CD8-positive, alpha-beta memory T cell (primary cell): ENCODE results near the gene REP15. TPM values are rescaled to one million over a fixed set of nuclear protein-coding genes. Genes with fewer than 3 reads are reported as not detected.
A peak's percentile ranks its signal among the peaks of the same experiment; 100 is the strongest.
"Not testable (repeated sequence)": the region's sequence is repeated elsewhere in the genome, so short reads cannot be mapped to it uniquely, and the experiment has no call there.

Source experiments
- CTCF ChIA-PET: fragments of 350-600 bp; sonication (Branson Sonifier 250); formaldehyde crosslinking; loops from one replicate; lab custom pipeline; 2021; ENCODE audit warnings: antibody characterized with exemption; lab: Charles Lee
- POLR2A ChIA-PET: fragments of 350-600 bp; sonication (Branson Sonifier 250); formaldehyde crosslinking; loops from one replicate; lab custom pipeline; 2021; ENCODE audit warnings: antibody characterized with exemption; lab: Charles Lee
- DNase-seq, 5 donors: peaks; one replicate each; pipeline versions ENCODE4 v3.0.0 to v3.0.0-alpha.2; 2020 to 2022; ENCODE audit warnings: mixed read lengths in 1 of 5
- H3K27ac ChIP-seq: one replicate; pipeline ENCODE4 v1.7.0; 2013; ENCODE audit warnings: low read depth, mild to moderate bottlenecking, low read length, moderate library complexity
- H3K27me3 ChIP-seq: 2 replicates; pipeline ENCODE4 v1.7.0; 2013; ENCODE audit warnings: low read length, mild to moderate bottlenecking; ENCODE audit not compliant: insufficient read depth, poor library complexity, severe bottlenecking
- H3K36me3 ChIP-seq: 2 replicates; pipeline ENCODE4 v1.7.0; 2013; ENCODE audit warnings: mild to moderate bottlenecking, low read length, moderate library complexity; ENCODE audit not compliant: insufficient read depth
- H3K4me1 ChIP-seq: 2 replicates; pipeline ENCODE4 v1.7.0; 2013; ENCODE audit warnings: mild to moderate bottlenecking, low read length, moderate library complexity; ENCODE audit not compliant: insufficient read depth
- H3K4me3 ChIP-seq: 2 replicates; pipeline ENCODE4 v1.7.0; 2013; ENCODE audit warnings: mild to moderate bottlenecking, low read length
- H3K9me3 ChIP-seq: 2 replicates; pipeline ENCODE4 v1.7.0; 2013; ENCODE audit warnings: mild to moderate bottlenecking, low read length
- H3K27ac Mint-ChIP-seq, 8 donors: one replicate each; pipeline ENCODE4 v1.8.0; 2020 to 2021; ENCODE audit warnings: mixed read lengths in 8 of 8, mild to moderate bottlenecking in 6 of 8, inconsistent platforms in 3 of 8, moderate library complexity in 3 of 8
- H3K27me3 Mint-ChIP-seq, 2 donors: one replicate each; pipeline ENCODE4 v1.8.0; 2020 to 2021; ENCODE audit warnings: mixed read lengths in 2 of 2, mild to moderate bottlenecking in 1 of 2, moderate library complexity in 1 of 2
- H3K36me3 Mint-ChIP-seq, 3 donors: one replicate each; pipeline ENCODE4 v1.8.0; 2020 to 2021; ENCODE audit warnings: mixed read lengths in 3 of 3, inconsistent platforms in 1 of 3, mild to moderate bottlenecking in 1 of 3
- H3K4me1 Mint-ChIP-seq, 3 donors: one replicate each; pipeline ENCODE4 v1.8.0; 2020 to 2021; ENCODE audit warnings: mixed read lengths in 3 of 3, inconsistent platforms in 1 of 3, mild to moderate bottlenecking in 1 of 3
- H3K4me3 Mint-ChIP-seq, 7 donors: one replicate each; pipeline ENCODE4 v1.8.0; 2020 to 2021; ENCODE audit warnings: mixed read lengths in 7 of 7, mild to moderate bottlenecking in 6 of 7, moderate library complexity in 4 of 7, inconsistent platforms in 2 of 7
- H3K9me3 Mint-ChIP-seq, 5 donors: one replicate each; pipeline ENCODE4 v1.8.0; 2020 to 2022; ENCODE audit warnings: mixed read lengths in 5 of 5, mild to moderate bottlenecking in 3 of 5, moderate library complexity in 2 of 5, inconsistent platforms in 1 of 5
- polyA plus RNA-seq: library from polyadenylated mRNA; unstranded; fragments of 300-500 nt; fragmentation: Illumina TruSeq; gene quantifications from one replicate; pipeline ENCODE4 v1.2.3, GENCODE V29; 2021
- total RNA-seq, 2 experiments: library from RNA; stranded (reverse); gene quantifications; one replicate each; pipeline ENCODE4 v1.2.3, GENCODE V29; 2021

Gene REP15
- total and polyA plus RNA-seq, 3 experiments from 2014 or later: 0.35 TPM; not detected in 2

- peaks cover 0 to 18% of the 10 kb centered on the region in 2 donors for H3K27me3 Mint-ChIP-seq
- H3K9me3 ChIP-seq: no peaks in the 10 kb centered on the region
- ChIA-PET POLR2A (interaction anchor here (0.9 kb wide), 1 partner anchor 110 kb away, joined by 3 read pairs; no protein-coding TSS in a partner anchor), CTCF (no interaction called here)
- no peaks in the 10 kb centered on the region for H3K27me3 ChIP-seq
- peaks cover 2% of the 10 kb centered on the region for H3K36me3 ChIP-seq
- H3K9me3 Mint-ChIP-seq: no peaks in the 10 kb centered on the region
- peak overlapping the region; percentile 73 for H3K4me3 ChIP-seq
- peak overlapping the region; percentile 61 for H3K27ac ChIP-seq
- no peak for DNase-seq
- peaks cover 35 to 46% (median 37%) of the 10 kb centered on the region in 3 donors for H3K4me1 Mint-ChIP-seq
- peaks cover 0 to 38% (median 8%) of the 10 kb centered on the region in 3 donors for H3K36me3 Mint-ChIP-seq
- peaks cover 13% of the 10 kb centered on the region for H3K4me1 ChIP-seq
- H3K27ac Mint-ChIP-seq: peak overlapping the region in 7 of 8 donors; percentile 74 to 99 (median 96)
- H3K4me3 Mint-ChIP-seq: peak overlapping the region; percentile 90 to 99 (median 93)
Observed at GRCh38 chr12:27711317-27711682, 15.1 kb downstream of the REP15 start.

- DNase-seq: no peak
- Mint-ChIP-seq H3K4me1 (peaks cover 35 to 46% (median 37%) of the 10 kb centered on the region in 3 donors), H3K27ac (peak overlapping the region in 6 of 8 donors; percentile 23 to 95 (median 70)), H3K36me3 (peaks cover 0 to 40% (median 8%) of the 10 kb centered on the region in 3 donors), H3K27me3 (peaks cover 0 to 18% of the 10 kb centered on the region in 2 donors), H3K4me3 (peak overlapping the region; percentile 58 to 99 (median 93)), H3K9me3 (no peaks in the 10 kb centered on the region)
- H3K4me1 ChIP-seq: peaks cover 13% of the 10 kb centered on the region
- H3K27ac ChIP-seq: no peak overlapping the region
- H3K27me3 ChIP-seq: no peaks in the 10 kb centered on the region
- H3K4me3 ChIP-seq: peak overlapping the region; percentile 73
- H3K36me3 ChIP-seq: peaks cover 3% of the 10 kb centered on the region
- POLR2A ChIA-PET: interaction anchor here (0.9 kb wide), 1 partner anchor 110 kb away, joined by 3 read pairs; no protein-coding TSS in a partner anchor
- no peaks in the 10 kb centered on the region for H3K9me3 ChIP-seq
- CTCF ChIA-PET: no interaction called here
Observed at GRCh38 chr12:27711967-27712366, 15.7 kb downstream of the REP15 start.

DNA sequence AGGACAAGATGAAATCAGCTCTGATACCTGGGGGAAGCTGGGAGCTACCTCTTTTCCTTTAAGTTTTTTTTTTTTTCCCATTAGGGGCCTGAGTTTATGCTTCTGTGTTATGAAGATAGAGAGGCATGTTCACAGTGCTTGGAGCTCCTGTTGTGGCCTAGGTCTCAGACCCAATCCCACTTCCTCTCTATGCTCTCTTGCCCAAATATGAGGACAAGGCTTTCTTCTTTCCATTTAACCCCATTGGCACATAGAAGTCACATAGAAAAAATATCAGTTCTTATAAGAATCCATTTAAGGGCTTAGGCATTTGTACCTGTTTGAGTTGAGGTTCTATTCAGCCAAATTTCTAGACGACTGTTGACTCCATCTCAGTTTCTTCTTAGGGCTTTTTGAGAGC is 27.0 kb downstream of the REP15 start:
- POLR2A ChIA-PET: no interaction called here
- H3K36me3 ChIP-seq: peaks cover 10% of the 10 kb centered on the region
- H3K9me3 ChIP-seq: no peaks in the 10 kb centered on the region
- CTCF ChIA-PET: no interaction called here
- no peak overlapping the region for H3K4me3 ChIP-seq
- no peak overlapping the region for H3K27ac ChIP-seq
- no peaks in the 10 kb centered on the region for H3K4me1 ChIP-seq
- no peak for DNase-seq
- no peaks in the 10 kb centered on the region for H3K27me3 ChIP-seq
- peaks cover 2 to 10% (median 4%) of the 10 kb centered on the region in 3 donors for H3K4me1 Mint-ChIP-seq
- no peaks in the 10 kb centered on the region for H3K27me3 Mint-ChIP-seq
- H3K27ac Mint-ChIP-seq: peak overlapping the region in 2 of 8 donors; percentile 37 to 75
- H3K9me3 Mint-ChIP-seq: no peaks in the 10 kb centered on the region
- no peak overlapping the region for H3K4me3 Mint-ChIP-seq
- H3K36me3 Mint-ChIP-seq: peaks cover 4 to 66% (median 6%) of the 10 kb centered on the region in 3 donors

GRCh38 chr12:27730097-27730588 is 33.9 kb downstream of the REP15 start:
- Mint-ChIP-seq H3K27me3 (no peaks in the 10 kb centered on the region), H3K4me1 (peaks cover 0 to 16% (median 4%) of the 10 kb centered on the region in 3 donors), H3K27ac (no peak overlapping the region), H3K36me3 (peaks cover 4 to 65% (median 10%) of the 10 kb centered on the region in 3 donors), H3K4me3 (no peak overlapping the region), H3K9me3 (no peaks in the 10 kb centered on the region)
- no peak for DNase-seq
- Histone ChIP-seq H3K27me3 (no peaks in the 10 kb centered on the region), H3K4me3 (no peak overlapping the region), H3K9me3 (no peaks in the 10 kb centered on the region), H3K4me1 (no peaks in the 10 kb centered on the region), H3K36me3 (peaks cover 14% of the 10 kb centered on the region), H3K27ac (no peak overlapping the region)
- POLR2A ChIA-PET: no interaction called here
- CTCF ChIA-PET: no interaction called here

- H3K4me3 ChIP-seq: no peak overlapping the region
- H3K36me3 Mint-ChIP-seq: peaks cover 0 to 65% (median 12%) of the 10 kb centered on the region in 3 donors
- no peaks in the 10 kb centered on the region for H3K27me3 Mint-ChIP-seq
- H3K36me3 ChIP-seq: peaks cover 22% of the 10 kb centered on the region
- H3K27me3 ChIP-seq: no peaks in the 10 kb centered on the region
- H3K27ac ChIP-seq: no peak overlapping the region
- ChIA-PET CTCF (interaction anchor here (1.9 to 4.2 kb wide), 2 partner anchors 11 to 89 kb away, joined by 5 to 18 read pairs; no protein-coding TSS in a partner anchor), POLR2A (no interaction called here)
- no peak overlapping the region for H3K4me3 Mint-ChIP-seq
- peaks cover 0 to 6% (median 0%) of the 10 kb centered on the region in 3 donors for H3K4me1 Mint-ChIP-seq
- no peaks in the 10 kb centered on the region for H3K9me3 ChIP-seq
- no peaks in the 10 kb centered on the region for H3K9me3 Mint-ChIP-seq
- DNase-seq: no peak
- H3K4me1 ChIP-seq: no peaks in the 10 kb centered on the region
- no peak overlapping the region for H3K27ac Mint-ChIP-seq
Observed at GRCh38 chr12:27732281-27732680, 36.0 kb downstream of the REP15 start.

DNA sequence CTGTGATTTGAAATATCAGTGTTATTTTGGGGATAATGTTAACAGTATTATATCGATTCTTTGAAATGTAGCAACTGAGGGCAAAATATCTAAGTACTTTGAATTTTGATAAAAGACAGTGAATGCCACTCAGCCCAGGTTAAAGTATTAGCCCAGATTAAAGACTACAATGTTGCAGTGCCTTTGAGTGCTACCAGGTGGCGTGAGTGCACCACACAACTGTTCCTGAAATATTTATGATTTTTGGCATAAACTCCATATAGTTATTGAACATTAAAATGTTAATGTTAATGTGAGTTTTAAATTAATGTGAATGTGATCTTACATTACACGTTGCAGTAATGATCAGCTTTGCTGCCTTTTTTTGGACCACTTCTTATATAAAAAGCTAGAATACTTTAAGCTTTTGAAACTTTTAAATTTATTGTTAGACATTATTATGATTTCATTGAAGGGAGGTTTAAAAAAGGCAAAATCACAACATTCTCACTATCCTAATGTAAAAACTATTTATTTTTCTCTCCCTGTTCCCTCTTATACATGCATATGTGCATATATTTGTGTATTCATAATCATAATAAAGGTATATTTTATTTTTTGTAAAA is 36.9 kb downstream of the REP15 start:
- no peaks in the 10 kb centered on the region for H3K4me1 ChIP-seq
- POLR2A ChIA-PET: no interaction called here
- H3K36me3 ChIP-seq: peaks cover 21% of the 10 kb centered on the region

GRCh38 chr12:27733791-27734190 is 37.5 kb downstream of the REP15 start:
- H3K9me3 ChIP-seq: no peaks in the 10 kb centered on the region
- Mint-ChIP-seq H3K27me3 (no peaks in the 10 kb centered on the region), H3K4me3 (no peak overlapping the region), H3K27ac (no peak overlapping the region), H3K9me3 (no peaks in the 10 kb centered on the region), H3K4me1 (peaks cover 0 to 6% (median 0%) of the 10 kb centered on the region in 3 donors), H3K36me3 (peaks cover 0 to 67% (median 17%) of the 10 kb centered on the region in 3 donors)
- H3K36me3 ChIP-seq: peaks cover 21% of the 10 kb centered on the region
- H3K27me3 ChIP-seq: no peaks in the 10 kb centered on the region
- H3K4me1 ChIP-seq: no peaks in the 10 kb centered on the region
- H3K4me3 ChIP-seq: no peak overlapping the region
- ChIA-PET POLR2A (no interaction called here), CTCF (interaction anchor here (1.1 to 4.2 kb wide), 4 partner anchors 13 to 207 kb away, joined by 3 to 18 read pairs (median 8); no protein-coding TSS in a partner anchor)
- H3K27ac ChIP-seq: no peak overlapping the region
- no peak for DNase-seq

More for the DNA sequence above, 36.9 kb downstream of the REP15 start:
- Mint-ChIP-seq H3K36me3 (peaks cover 0 to 69% (median 15%) of the 10 kb centered on the region in 3 donors), H3K4me3 (no peak overlapping the region), H3K9me3 (no peaks in the 10 kb centered on the region), H3K27me3 (no peaks in the 10 kb centered on the region), H3K4me1 (peaks cover 0 to 10% (median 0%) of the 10 kb centered on the region in 3 donors), H3K27ac (peak overlapping the region in 1 of 8 donors; percentile 17)
- CTCF ChIA-PET: interaction anchor here (1.1 to 4.2 kb wide), 4 partner anchors 12 to 208 kb away, joined by 3 to 18 read pairs (median 8); no protein-coding TSS in a partner anchor
- peak in 2 of 5 donors; percentile 13 to 19 for DNase-seq
- no peaks in the 10 kb centered on the region for H3K9me3 ChIP-seq
- no peak overlapping the region for H3K4me3 ChIP-seq
- H3K27me3 ChIP-seq: no peaks in the 10 kb centered on the region
- H3K27ac ChIP-seq: no peak overlapping the region

- CTCF ChIA-PET: interaction anchor here (1.1 to 4.2 kb wide), 3 partner anchors 87 to 206 kb away, joined by 3 to 18 read pairs (median 11); no protein-coding TSS in a partner anchor
- H3K36me3 Mint-ChIP-seq: peaks cover 0 to 68% (median 15%) of the 10 kb centered on the region in 3 donors
- POLR2A ChIA-PET, H3K9me3 Mint-ChIP-seq, H3K27me3 ChIP-seq, H3K4me1 ChIP-seq, H3K4me1 Mint-ChIP-seq, H3K27ac Mint-ChIP-seq, H3K27me3 Mint-ChIP-seq, H3K4me3 Mint-ChIP-seq, H3K9me3 ChIP-seq, H3K4me3 ChIP-seq, DNase-seq, H3K27ac ChIP-seq: not testable (repeated sequence)
- H3K36me3 ChIP-seq: peaks cover 21% of the 10 kb centered on the region
Observed at GRCh38 chr12:27734321-27734720, 38.1 kb downstream of the REP15 start.
